ENCODE data around the gene PHLPP1. TPM values are rescaled to one million over a fixed set of nuclear protein-coding genes. Genes with fewer than 3 reads are reported as not detected.
A peak's percentile ranks its signal among the peaks of the same experiment; 100 is the strongest.

PHLPP1 gene
- total and polyA plus RNA-seq, 9 of the 15 experiments (the other 6 are each of a cell fraction or from before 2014, with no cell fraction given): 0.56 to 9.0 (median 4.5) TPM

DNA sequence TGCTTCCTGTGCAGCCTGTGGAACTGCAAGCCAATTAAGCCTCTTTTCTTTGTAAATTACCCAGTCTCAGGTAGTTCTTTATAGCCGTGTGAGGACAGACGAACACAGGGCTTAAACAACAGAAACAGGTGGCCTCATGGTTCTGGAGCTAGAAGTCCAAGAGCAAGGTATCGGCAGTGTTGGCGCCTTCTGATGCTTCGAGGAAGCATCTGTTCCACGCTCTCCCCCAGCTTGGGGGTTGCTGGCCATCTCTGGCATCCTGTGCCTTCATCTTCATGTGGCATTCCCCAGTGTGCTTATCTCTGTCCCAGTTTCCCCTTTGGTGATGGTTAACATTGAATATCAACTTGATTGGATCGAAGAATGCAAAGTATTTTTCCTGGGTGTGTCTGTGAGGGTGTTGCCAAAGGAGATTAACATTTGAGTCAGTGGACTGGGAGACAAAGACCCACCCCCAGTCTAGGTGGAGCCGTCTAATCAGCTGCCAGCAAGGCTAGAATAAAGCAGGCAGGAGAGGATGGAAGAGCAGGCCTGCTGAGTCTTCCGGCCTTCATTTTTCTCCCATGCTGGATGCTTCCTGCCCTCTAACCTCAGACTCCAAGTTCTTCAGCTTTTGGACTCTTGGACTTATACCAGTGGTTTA, 287.6 kb downstream of the PHLPP1 start:
- CTCF ChIA-PET (ENCODE audit: low intra/inter-chr PET ratio): no interaction called here
- intact Hi-C loops (cut with micrococcal nuclease): no loop called here
- DNase-seq (ENCODE audit: extremely low read depth in 1 of 4, low spot score in 3 of 4) (no peak), ATAC-seq (no peak), FAIRE-seq (no peak)
- in situ Hi-C loops (cut with MboI): loop anchor here (25.0 kb wide), 1 partner anchor 834 kb away; no protein-coding TSS in a partner anchor
- no peaks in the 10 kb centered on the region for H3K9me1 ChIP-seq (ENCODE audit: control insufficient read depth, insufficient read depth, low read length)
- H3K9ac ChIP-seq (ENCODE audit: insufficient read depth in 1 of 2, low read depth in 2 of 2, low read length in 2 of 2): no peak overlapping the region; a peak in 1 of 4 replicates
- POLR2A ChIA-PET: no interaction called here
- no peak overlapping the region for H3K4me2 ChIP-seq (ENCODE audit: insufficient read depth, low read length)
- peaks cover 0 to 5% of the 10 kb centered on the region in 2 experiments; a peak in 1 of 5 replicates for H3K27me3 ChIP-seq (ENCODE audit: control insufficient read depth in 2 of 2, insufficient read depth in 2 of 2, low read length in 2 of 2)
- H3K79me2 ChIP-seq (ENCODE audit: control insufficient read depth, insufficient read depth, low read length): no peaks in the 10 kb centered on the region
- peak overlapping the region; percentile 12; the same call in 1 of the 2 replicates for H2AFZ ChIP-seq (ENCODE audit: low read depth, low read length)
- WGBS (ENCODE audit: insufficient coverage, low coverage, missing lambda C conversion rate): 47% methylated on average over 6 of the region's 9 CpGs
- no peak overlapping the region for H3K4me3 ChIP-seq
- H3K36me3 ChIP-seq (ENCODE audit: control insufficient read depth, insufficient read depth, low read length): no peaks in the 10 kb centered on the region
- H3K9me3 ChIP-seq (replicated peaks; ENCODE audit: control insufficient read depth, insufficient read depth, low read depth, low read length): no peaks in the 10 kb centered on the region
- no peak overlapping the region for H3K27ac ChIP-seq (ENCODE audit: extremely low read depth, low read depth, low read length)
- no peaks in the 10 kb centered on the region for H4K20me1 ChIP-seq (replicated peaks; ENCODE audit: control insufficient read depth, insufficient read depth, low read length)
- peaks cover 0 to 4% of the 10 kb centered on the region in 2 experiments; a peak in 2 of 5 replicates for H3K4me1 ChIP-seq (replicated peaks in 1 of 2; ENCODE audit: control insufficient read depth in 2 of 2, insufficient read depth in 2 of 2, low read length in 2 of 2)
- TF ChIP-seq JUNB (CRISPR knock-in tag; conservative IDR thresholded peaks at IDR 0.05): no peak
- TF ChIP-seq BRD4 (IDR thresholded peaks at IDR 0.05): no peak
- no peak for TF ChIP-seq NEUROD1 (IDR thresholded peaks at IDR 0.05; ENCODE audit: borderline replicate concordance, low read depth, low read length, partially characterized antibody)
- TF ChIP-seq CTCFL (IDR thresholded peaks at IDR 0.05; ENCODE audit: borderline replicate concordance, insufficient read depth, low read depth, low read length, poor library complexity, severe bottlenecking): no peak
- no peak for TF ChIP-seq CBX3 (IDR thresholded peaks at IDR 0.05; ENCODE audit: borderline replicate concordance in 1 of 2, low read length in 2 of 2)
- no peak for TF ChIP-seq MYC (IDR thresholded peaks at IDR 0.05; ENCODE audit: low read depth, low read length)
- TF ChIP-seq MYC (CRISPR knock-in tag; IDR thresholded peaks at IDR 0.05; ENCODE audit: borderline replicate concordance, low read depth): no peak
- no peak for TF ChIP-seq MXI1 (IDR thresholded peaks at IDR 0.05; ENCODE audit: low read depth, low read length)
- no peak for TF ChIP-seq ZBTB17 (CRISPR knock-in tag; IDR thresholded peaks at IDR 0.05)
- no peak for TF ChIP-seq NCOA2 (IDR thresholded peaks at IDR 0.05; ENCODE audit: partially characterized antibody in 2 of 2)
- no peak for TF ChIP-seq ZBTB2 (IDR thresholded peaks at IDR 0.05)
- TF ChIP-seq EWSR1 (IDR thresholded peaks at IDR 0.05; ENCODE audit: borderline replicate concordance, low read depth, partially characterized antibody): no peak
- no peak for TF ChIP-seq ZNF57 (CRISPR knock-in tag; IDR thresholded peaks at IDR 0.05)
- no peak for TF ChIP-seq FOXM1 (IDR thresholded peaks at IDR 0.05; ENCODE audit: low read depth)
- no peak for TF ChIP-seq FOXM1 (CRISPR knock-in tag; IDR thresholded peaks at IDR 0.05; ENCODE audit: low read depth)
- no peak for TF ChIP-seq ZNF311 (CRISPR knock-in tag; IDR thresholded peaks at IDR 0.05)
- BruUV-seq (replicated peaks): no TSS peak
